IPS-18a (cell line): ENCODE data around the gene ARPC5L.

Experiments
- H3K27ac ChIP-seq: one replicate; pipeline ENCODE4 v1.5.1; 2013; ENCODE audit warnings: low read length
- H3K27me3 ChIP-seq: one replicate; pipeline ENCODE4 v1.6.1; 2013; ENCODE audit warnings: mild to moderate bottlenecking, low read length; ENCODE audit not compliant: control insufficient read depth, insufficient read depth
- H3K36me3 ChIP-seq: one replicate; pipeline ENCODE4 v1.6.1; 2013; ENCODE audit warnings: low read depth, low read length; ENCODE audit not compliant: control insufficient read depth
- H3K4me1 ChIP-seq: one replicate; pipeline ENCODE4 v1.6.1; 2013; ENCODE audit warnings: low read depth, low read length; ENCODE audit not compliant: control insufficient read depth
- H3K4me3 ChIP-seq: one replicate; pipeline ENCODE4 v1.5.1; 2013; ENCODE audit warnings: low read length
- H3K9ac ChIP-seq: one replicate; pipeline ENCODE4 v1.6.1; 2013; ENCODE audit warnings: mild to moderate bottlenecking, low read length, moderate library complexity
- H3K9me3 ChIP-seq: one replicate; pipeline ENCODE4 v1.6.1; 2013; ENCODE audit warnings: low read depth, low read length; ENCODE audit not compliant: control insufficient read depth

ARPC5L gene

GRCh38 chr9:124873664-124874063, 11.7 kb downstream of the ARPC5L start:
- Histone ChIP-seq H3K27me3 (no peaks in the 10 kb centered on the region), H3K4me3 (no peak overlapping the region), H3K9ac (no peak overlapping the region), H3K27ac (no peak overlapping the region), H3K4me1 (peaks cover 10% of the 10 kb centered on the region), H3K36me3 (peaks cover 54% of the 10 kb centered on the region), H3K9me3 (no peaks in the 10 kb centered on the region)

GRCh38 chr9:124875501-124875900, 13.6 kb downstream of the ARPC5L start:
- peaks cover 54% of the 10 kb centered on the region for H3K36me3 ChIP-seq
- H3K9ac ChIP-seq = no peak overlapping the region
- no peaks in the 10 kb centered on the region for H3K9me3 ChIP-seq
- peaks cover 12% of the 10 kb centered on the region for H3K4me1 ChIP-seq
- H3K4me3 ChIP-seq = no peak overlapping the region
- H3K27me3 ChIP-seq = no peaks in the 10 kb centered on the region
- no peak overlapping the region for H3K27ac ChIP-seq

GRCh38 chr9:124877021-124877782, 15.3 kb downstream of the ARPC5L start:
- no peak overlapping the region for H3K9ac ChIP-seq
- no peaks in the 10 kb centered on the region for H3K27me3 ChIP-seq
- H3K4me3 ChIP-seq = no peak overlapping the region
- peaks cover 45% of the 10 kb centered on the region for H3K36me3 ChIP-seq
- H3K27ac ChIP-seq = no peak overlapping the region
- no peaks in the 10 kb centered on the region for H3K9me3 ChIP-seq
- H3K4me1 ChIP-seq = peaks cover 23% of the 10 kb centered on the region

DNA sequence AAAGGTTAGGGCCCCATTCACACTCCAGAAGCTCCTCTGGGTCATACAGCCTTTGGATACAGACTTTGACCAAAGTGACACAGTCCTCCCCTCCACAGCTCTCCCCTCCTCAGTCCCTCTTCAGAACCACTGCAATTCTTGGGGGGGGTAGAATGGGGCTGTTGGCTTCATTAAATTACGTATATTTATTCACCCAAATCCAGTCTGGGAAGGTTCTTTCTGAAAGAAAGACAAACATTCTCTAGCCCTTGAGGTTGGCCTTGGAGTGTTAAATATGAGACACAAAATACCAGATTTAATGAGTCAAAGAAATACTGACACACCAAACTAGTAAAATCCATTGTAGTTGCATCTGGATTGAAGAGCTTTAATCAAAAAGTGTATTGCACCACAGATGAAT, 16.1 kb downstream of the ARPC5L start:
- H3K4me1 ChIP-seq = peaks cover 24% of the 10 kb centered on the region
- no peaks in the 10 kb centered on the region for H3K9me3 ChIP-seq
- H3K4me3 ChIP-seq = no peak overlapping the region
- no peak overlapping the region for H3K9ac ChIP-seq
- H3K36me3 ChIP-seq = peaks cover 45% of the 10 kb centered on the region
- no peaks in the 10 kb centered on the region for H3K27me3 ChIP-seq
- no peak overlapping the region for H3K27ac ChIP-seq

DNA sequence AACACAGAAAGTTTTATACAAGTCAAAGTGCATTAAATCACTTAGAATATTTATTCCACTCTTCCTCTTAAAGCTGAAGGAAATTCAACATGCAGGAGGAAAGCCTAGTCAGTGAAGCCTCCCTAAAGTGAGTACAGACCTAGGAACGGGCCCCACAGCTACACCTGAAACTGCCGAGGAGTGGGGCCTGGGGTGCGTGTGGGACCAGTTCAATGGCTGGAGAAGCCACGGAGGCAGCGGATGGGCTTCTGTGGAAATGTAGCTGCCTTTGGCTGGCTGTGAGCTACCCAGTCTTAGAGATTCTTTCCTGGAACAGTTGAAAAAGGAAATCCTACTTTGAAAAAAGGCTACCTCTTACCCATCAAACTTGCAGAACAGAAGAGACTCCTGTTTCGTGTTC, 16.6 kb downstream of the ARPC5L start:
- Histone ChIP-seq H3K9ac (no peak overlapping the region), H3K9me3 (no peaks in the 10 kb centered on the region), H3K36me3 (peaks cover 41% of the 10 kb centered on the region), H3K4me3 (no peak overlapping the region), H3K4me1 (peaks cover 24% of the 10 kb centered on the region), H3K27me3 (no peaks in the 10 kb centered on the region), H3K27ac (no peak overlapping the region)

DNA sequence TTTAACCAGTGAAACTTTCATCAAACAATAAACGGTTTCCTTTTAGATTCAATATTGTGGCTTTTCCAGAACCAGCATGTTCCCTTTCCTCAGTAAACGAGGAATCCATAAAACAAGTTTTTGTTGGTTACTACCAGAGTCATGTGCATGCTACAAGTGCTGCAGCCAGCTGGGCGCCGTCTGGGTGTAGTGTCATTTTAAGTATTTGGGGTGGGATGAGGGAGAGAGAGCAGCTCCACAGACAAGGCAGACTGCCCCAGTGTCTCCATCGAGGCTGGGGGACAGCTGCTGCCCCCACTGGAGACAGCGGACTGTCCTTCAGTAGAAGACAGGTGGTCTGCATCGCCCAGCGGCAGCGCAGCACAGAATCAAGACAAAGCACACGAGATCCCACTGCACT, 17.3 kb downstream of the ARPC5L start:
- H3K4me1 ChIP-seq = peaks cover 25% of the 10 kb centered on the region
- H3K27me3 ChIP-seq = no peaks in the 10 kb centered on the region
- H3K9ac ChIP-seq = no peak overlapping the region
- no peak overlapping the region for H3K27ac ChIP-seq
- no peak overlapping the region for H3K4me3 ChIP-seq
- H3K36me3 ChIP-seq = peaks cover 33% of the 10 kb centered on the region
- H3K9me3 ChIP-seq = no peaks in the 10 kb centered on the region

GRCh38 chr9:124880501-124880900, 18.6 kb downstream of the ARPC5L start:
- Histone ChIP-seq H3K27ac (no peak overlapping the region), H3K4me3 (peak overlapping the region; percentile 38), H3K9ac (no peak overlapping the region)

DNA sequence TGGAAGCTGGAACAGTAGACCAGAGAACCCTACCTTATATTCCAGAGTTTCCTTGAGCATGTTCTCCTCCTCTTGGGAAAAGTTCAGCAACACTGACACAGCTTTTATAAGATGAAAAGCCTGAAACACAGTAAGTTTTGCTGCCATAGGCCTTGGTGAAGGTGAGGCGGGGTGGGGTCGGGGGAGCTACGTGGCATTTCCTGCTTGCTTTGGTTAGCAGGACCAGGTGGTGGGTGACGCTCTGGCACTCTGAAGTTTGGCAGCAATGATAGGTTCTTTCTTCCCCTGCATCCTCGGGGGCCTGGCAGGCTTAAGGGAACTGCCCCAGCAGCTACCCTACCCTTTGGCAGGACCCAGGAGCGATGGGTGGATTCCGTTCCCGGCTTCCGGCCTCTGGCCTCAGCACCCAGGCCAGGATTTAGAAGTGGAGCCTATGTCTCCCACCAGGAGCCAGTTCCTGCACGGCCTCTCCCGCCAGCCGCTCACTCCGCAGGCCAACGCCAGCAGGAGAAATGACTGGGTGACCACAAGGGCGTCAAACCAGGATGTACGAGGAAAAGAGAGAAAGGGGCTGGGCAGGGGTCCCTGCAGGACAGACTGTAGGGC, 19.3 kb downstream of the ARPC5L start:
- Histone ChIP-seq H3K9ac (no peak overlapping the region), H3K4me3 (no peak overlapping the region), H3K27me3 (no peaks in the 10 kb centered on the region), H3K4me1 (peaks cover 29% of the 10 kb centered on the region), H3K36me3 (peaks cover 19% of the 10 kb centered on the region), H3K9me3 (no peaks in the 10 kb centered on the region), H3K27ac (no peak overlapping the region)

More at GRCh38 chr9:124880501-124880900, 18.6 kb downstream of the ARPC5L start:
- Histone ChIP-seq H3K27me3 (no peaks in the 10 kb centered on the region), H3K4me1 (peaks cover 29% of the 10 kb centered on the region), H3K36me3 (peaks cover 24% of the 10 kb centered on the region), H3K9me3 (no peaks in the 10 kb centered on the region)

- Histone ChIP-seq H3K9ac (no peak overlapping the region), H3K36me3 (peaks cover 10% of the 10 kb centered on the region), H3K27ac (no peak overlapping the region), H3K9me3 (no peaks in the 10 kb centered on the region), H3K4me1 (peaks cover 29% of the 10 kb centered on the region), H3K4me3 (no peak overlapping the region), H3K27me3 (no peaks in the 10 kb centered on the region)
Observed at GRCh38 chr9:124882231-124882630, 20.3 kb downstream of the ARPC5L start.

DNA sequence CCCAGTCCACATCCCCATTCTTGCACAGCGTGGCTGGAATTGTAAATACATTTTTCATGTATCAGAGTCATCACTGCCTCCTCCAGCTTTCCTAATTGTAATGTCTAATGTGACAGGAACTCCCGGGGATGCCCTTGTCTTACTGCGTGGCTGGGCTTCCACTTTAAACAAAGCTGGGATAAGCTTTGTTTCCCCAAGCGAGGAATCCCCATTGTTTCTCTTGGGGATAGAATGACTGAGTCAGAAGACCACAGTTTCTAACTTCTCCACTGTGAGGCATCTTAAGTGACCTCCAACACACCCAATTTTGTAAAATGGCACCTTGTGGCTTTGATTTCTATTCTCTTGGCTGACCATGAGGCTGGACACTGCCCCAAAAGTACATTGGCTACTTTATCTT, 22.4 kb downstream of the ARPC5L start:
- H3K27me3 ChIP-seq = no peaks in the 10 kb centered on the region
- no peaks in the 10 kb centered on the region for H3K36me3 ChIP-seq
- no peak overlapping the region for H3K27ac ChIP-seq
- H3K4me3 ChIP-seq = no peak overlapping the region
- no peak overlapping the region for H3K9ac ChIP-seq
- peaks cover 29% of the 10 kb centered on the region for H3K4me1 ChIP-seq
- no peaks in the 10 kb centered on the region for H3K9me3 ChIP-seq

GRCh38 chr9:124885551-124885950, 23.6 kb downstream of the ARPC5L start:
- no peaks in the 10 kb centered on the region for H3K27me3 ChIP-seq
- H3K4me1 ChIP-seq = peaks cover 20% of the 10 kb centered on the region
- H3K9ac ChIP-seq = no peak overlapping the region
- no peaks in the 10 kb centered on the region for H3K9me3 ChIP-seq
- no peaks in the 10 kb centered on the region for H3K36me3 ChIP-seq
- no peak overlapping the region for H3K27ac ChIP-seq
- no peak overlapping the region for H3K4me3 ChIP-seq

- Histone ChIP-seq H3K4me1 (peaks cover 12% of the 10 kb centered on the region), H3K9me3 (no peaks in the 10 kb centered on the region), H3K9ac (no peak overlapping the region), H3K27me3 (no peaks in the 10 kb centered on the region), H3K27ac (no peak overlapping the region), H3K4me3 (no peak overlapping the region), H3K36me3 (no peaks in the 10 kb centered on the region)
Observed at GRCh38 chr9:124886461-124886860, 24.5 kb downstream of the ARPC5L start.
